ENCODE data around the gene FH. TPM values are rescaled to one million over a fixed set of nuclear protein-coding genes. Genes with fewer than 3 reads are reported as not detected.

Gene FH
- polyA plus RNA-seq, 1 donor, result 63.6 TPM

DNA sequence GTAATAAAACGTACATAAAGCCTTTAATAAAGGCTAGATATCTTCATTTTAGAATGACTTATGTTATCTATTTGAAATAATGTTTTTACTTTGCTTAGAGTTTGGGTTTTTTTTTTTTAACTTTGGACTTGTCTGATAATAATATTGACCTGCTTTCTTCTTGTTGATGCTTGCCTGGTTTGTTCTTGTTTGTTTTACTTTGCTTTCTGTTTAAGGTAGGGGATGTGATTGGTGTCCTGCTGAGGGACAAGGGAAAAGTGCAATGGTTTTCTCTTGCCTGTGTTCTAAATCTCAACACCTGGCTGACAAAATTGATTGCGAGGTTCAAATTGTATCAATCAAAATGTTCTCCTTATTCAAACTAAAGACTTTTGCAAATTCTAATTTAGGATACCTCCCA, 2.2 kb upstream of the FH start:
- no peak for DNase-seq

GRCh38 chr1:241520080-241520465, 518 bp upstream of the FH start:
- no peak for DNase-seq

GRCh38 chr1:241518476-241519307, 863 bp downstream of the FH start:
- peak; percentile 34 for DNase-seq

- DNase-seq, result no peak
Observed at GRCh38 chr1:241513378-241513777, 6.2 kb downstream of the FH start.

- no peak for DNase-seq
Observed at GRCh38 chr1:241507189-241507863, 12.2 kb downstream of the FH start.

DNA sequence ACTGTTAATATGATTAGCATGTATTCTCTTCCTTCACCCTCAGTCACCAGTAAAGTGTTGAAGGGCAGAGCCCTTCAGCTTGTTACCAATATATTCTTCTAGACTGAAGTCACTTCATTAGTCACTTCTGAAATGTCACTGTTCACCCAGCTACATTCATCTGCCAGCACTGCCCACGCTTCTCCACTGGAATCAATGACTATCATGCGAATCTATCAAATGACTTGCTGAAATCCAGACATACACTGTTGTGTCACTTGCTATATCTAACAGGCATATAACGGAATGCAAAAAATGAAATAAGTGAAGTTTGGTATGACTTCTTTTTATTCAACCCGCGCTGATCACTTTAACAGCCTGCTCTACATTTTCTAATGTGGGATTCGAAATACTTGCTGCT, 16.1 kb downstream of the FH start:
- no peak for DNase-seq

DNA sequence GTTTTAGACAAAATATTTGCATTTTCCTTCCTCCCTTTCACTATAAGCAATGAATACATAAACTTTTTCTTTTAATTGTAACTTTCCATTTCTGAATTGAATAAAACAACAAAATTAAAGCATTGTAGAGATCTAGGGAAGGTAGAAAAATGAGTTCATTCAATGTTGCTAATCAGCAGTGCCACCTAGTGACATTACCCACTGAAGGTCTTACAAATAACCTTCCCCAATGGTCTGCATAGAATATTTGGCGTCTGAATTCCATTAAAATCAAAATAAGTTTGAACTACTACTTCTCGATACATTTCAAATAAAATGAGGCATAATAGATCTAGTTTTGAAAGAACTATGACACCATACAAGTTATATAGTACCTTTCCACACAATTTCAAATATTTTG, 19.6 kb downstream of the FH start:
- no peak for DNase-seq

GRCh38 chr1:241495741-241496140, 23.8 kb downstream of the FH start:
- DNase-seq, result no peak

GRCh38 chr1:241488739-241489138, 30.8 kb downstream of the FH start:
- no peak for DNase-seq

GRCh38 chr1:241485554-241485992, 34.0 kb downstream of the FH start:
- DNase-seq, result no peak

DNA sequence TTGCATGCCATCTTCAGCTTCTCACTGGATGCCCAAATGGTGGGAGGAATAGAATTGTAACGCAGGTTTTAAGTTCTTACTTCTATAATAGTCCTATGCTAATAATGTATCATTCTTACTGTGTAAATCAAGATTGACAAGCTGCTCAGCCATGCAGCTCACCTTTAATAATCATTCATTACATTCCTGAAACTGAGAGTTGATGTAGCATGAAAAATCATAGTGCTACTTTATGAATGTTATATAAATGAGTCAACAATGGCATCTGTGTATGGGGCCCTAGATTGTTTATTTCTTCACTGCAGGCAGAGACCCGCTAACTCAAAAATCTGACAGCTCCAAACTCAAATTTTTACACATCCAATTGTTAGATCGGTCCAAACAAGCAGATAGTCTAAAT, 34.4 kb downstream of the FH start:
- no peak for DNase-seq

- DNase-seq, result no peak
Observed at GRCh38 chr1:241482761-241483250, 36.7 kb downstream of the FH start.

DNA sequence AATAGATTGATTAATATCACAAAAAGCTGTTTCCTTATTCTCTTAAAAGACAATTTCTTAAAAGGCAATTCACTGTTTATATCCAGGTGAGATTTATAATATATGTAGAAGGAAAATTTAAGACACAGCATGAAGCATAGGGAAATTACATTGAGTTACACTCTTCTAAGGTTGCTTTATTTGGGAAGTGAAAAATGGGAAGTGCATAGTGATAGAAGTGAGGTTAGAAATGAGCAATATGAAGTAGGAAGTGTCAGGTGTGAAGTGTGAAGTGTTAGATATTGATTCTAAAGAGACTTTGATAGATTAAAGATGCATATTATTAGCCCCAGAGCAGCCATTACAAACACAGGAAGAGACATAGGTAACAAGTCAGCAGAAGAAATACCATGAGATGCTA, 40.3 kb downstream of the FH start:
- DNase-seq, result no peak

- no peak for DNase-seq
Observed at GRCh38 chr1:241475671-241476070, 43.9 kb downstream of the FH start.

GRCh38 chr1:241473026-241473425, 46.5 kb downstream of the FH start:
- no peak for DNase-seq

- DNase-seq, result no peak
Observed at GRCh38 chr1:241470908-241471590, 48.5 kb downstream of the FH start.

DNA sequence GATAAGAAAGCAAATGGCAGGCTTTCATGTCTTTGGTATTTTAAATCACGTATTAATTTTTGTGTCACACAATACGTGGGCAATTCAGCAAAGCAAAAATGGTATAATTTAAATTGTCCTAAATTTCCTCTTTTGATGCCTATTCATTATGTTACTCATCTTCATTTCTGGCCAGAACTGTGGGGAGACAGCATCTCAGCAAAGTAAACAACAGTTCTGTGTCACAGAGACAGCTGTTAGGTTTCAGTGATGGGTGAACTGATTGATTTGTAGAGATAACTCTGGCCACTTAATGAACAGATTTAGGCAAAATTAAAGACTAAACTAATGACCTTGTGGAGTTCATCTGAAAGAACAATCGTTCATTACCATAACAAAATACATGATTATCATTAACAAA, 49.2 kb downstream of the FH start:
- DNase-seq, result no peak

DNA sequence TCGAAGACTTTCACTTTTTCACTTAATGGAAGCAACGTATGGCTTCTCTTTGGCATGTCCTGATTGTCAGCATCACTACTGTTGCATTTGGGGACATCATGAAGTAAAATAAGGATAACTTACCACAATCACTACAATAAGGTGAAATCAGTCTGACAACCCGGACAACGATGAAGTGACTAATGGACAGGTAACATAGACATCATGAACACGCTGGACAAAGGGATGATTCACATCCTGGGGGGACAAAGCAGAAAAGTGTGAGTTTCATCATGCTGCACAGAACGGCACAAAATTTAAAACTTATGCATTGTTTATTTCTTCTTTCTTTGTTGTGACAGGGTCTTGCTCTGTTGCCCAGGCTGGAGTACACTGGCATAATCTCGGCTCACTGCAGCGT, 53.9 kb downstream of the FH start:
- DNase-seq, result no peak

DNA sequence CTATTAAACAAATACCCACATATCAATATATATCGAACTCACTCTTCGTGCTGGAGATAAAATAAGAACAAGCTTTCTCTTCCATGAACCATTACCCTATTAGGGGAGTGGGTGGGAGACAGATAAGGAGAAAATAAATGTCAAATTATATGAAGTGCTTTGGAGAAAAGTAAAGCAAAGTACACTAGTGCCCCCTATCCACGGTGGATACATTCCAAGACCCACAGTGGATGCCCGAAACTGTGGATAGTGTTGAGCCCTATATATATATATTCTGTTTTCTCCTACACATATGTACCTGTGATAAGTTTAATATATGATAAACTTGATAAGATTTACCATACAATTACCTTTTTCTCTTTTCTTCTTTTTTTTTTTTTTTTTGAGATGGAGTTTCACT, 54.6 kb downstream of the FH start:
- DNase-seq, result no peak

DNA sequence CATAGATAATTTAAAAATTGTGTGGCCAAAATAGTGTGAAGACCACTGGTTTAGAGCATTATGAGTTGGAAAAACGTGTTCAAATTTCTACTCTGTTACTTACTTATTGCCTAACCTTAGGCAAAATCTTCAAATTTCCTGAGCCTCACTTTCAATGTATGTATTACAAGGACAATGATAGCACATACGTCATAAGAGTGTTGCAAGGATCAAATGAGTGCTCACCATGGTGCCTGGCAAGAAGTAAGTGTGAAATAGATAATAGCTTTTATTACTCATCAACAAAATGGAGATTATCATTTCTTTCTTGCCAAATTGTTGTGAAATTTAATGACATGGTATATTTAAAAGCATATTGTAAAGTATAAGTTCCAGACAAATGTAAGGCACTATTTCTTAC, 57.2 kb downstream of the FH start:
- no peak for DNase-seq

GRCh38 chr1:241460098-241460873, 59.3 kb downstream of the FH start:
- no peak for DNase-seq

GRCh38 chr1:241459186-241459802, 60.3 kb downstream of the FH start:
- no peak for DNase-seq
